ENCODE data around the gene HOXC5.

- no peak for TF ChIP-seq CTCF (IDR thresholded peaks at IDR 0.05)
- no peak for TF ChIP-seq POLR2A (IDR thresholded peaks at IDR 0.05)
Observed at GRCh38 chr12:54053751-54054741, 21.2 kb downstream of the HOXC5 start, which contains the start of gene HOXC4.
